Stimulated activated CD8-positive, alpha-beta memory T cell treated with anti-CD3 and anti-CD28 coated beads, Interleukin-12 subunit alpha, Interleukin-12 subunit beta, amount 100 ng/mL, for 24 hours (primary cell): ENCODE results near the gene SLC44A3.
"Not testable (repeated sequence)": the region's sequence is repeated elsewhere in the genome, so short reads cannot be mapped to it uniquely, and the experiment has no call there.

ENCODE experiments used
- DNase-seq: peaks from one replicate; pipeline ENCODE4 v3.0.0-alpha.2; 2020; ENCODE audit errors: extremely low read depth

SLC44A3 gene

DNA sequence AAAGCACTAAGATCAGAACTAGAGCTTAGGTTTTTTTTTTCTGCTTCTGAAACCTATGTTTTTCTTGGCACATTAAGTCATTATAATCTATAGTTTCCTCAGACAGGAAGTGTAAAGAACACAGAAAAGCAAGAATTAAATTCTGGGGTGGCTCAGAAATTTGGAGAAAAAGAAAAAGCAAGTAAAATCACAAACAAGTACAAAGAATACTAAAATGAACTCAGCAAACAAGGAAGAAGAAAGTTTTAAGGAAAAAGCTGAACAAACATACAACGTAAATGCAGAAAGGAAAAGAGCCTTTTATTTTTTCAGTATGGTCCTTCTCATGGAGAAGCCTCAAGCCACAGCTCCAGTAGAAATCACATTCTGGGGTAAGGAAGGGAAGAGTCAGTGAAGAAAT lies 115.3 kb downstream of the SLC44A3 start:
- no peak for DNase-seq

GRCh38 chr1:94936861-94937620 lies 116.9 kb downstream of the SLC44A3 start:
- no peak for DNase-seq

- no peak for DNase-seq
Observed at GRCh38 chr1:94937820-94938219, 117.7 kb downstream of the SLC44A3 start.

GRCh38 chr1:94940738-94941137 lies 120.6 kb downstream of the SLC44A3 start:
- DNase-seq, result no peak

DNA sequence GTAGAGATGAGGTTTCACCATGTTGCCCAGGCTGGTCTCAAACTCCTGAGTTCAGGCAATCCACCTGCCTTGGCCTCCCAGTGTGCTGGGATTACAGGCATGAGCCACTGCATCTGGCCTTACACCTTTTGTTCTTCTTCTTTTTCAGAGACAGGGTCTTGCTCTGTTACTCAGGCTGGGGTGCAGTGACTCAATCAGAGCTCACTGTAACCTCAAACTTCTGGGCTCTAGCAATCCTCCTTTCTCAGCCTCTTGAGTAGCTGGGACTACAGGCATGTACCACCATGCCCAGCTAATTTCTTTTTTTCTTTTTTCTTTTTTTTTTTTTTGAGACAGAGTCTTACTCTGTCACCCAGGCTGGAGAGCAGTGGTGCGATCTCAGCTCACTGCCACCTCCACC lies 121.3 kb downstream of the SLC44A3 start:
- not testable (repeated sequence) for DNase-seq

GRCh38 chr1:94942171-94943128 lies 122.3 kb downstream of the SLC44A3 start:
- no peak for DNase-seq
